ENCODE data around the gene ATP5F1D. TPM values are rescaled to one million over a fixed set of nuclear protein-coding genes. Genes with fewer than 3 reads are reported as not detected.

The ATP5F1D gene
- total and polyA plus RNA-seq, 2 of the 13 experiments (the other 11 are each of a cell fraction or from before 2014, with no cell fraction given) = 39.4 to 78.7 TPM

- TF ChIP-seq, protein P1, sequence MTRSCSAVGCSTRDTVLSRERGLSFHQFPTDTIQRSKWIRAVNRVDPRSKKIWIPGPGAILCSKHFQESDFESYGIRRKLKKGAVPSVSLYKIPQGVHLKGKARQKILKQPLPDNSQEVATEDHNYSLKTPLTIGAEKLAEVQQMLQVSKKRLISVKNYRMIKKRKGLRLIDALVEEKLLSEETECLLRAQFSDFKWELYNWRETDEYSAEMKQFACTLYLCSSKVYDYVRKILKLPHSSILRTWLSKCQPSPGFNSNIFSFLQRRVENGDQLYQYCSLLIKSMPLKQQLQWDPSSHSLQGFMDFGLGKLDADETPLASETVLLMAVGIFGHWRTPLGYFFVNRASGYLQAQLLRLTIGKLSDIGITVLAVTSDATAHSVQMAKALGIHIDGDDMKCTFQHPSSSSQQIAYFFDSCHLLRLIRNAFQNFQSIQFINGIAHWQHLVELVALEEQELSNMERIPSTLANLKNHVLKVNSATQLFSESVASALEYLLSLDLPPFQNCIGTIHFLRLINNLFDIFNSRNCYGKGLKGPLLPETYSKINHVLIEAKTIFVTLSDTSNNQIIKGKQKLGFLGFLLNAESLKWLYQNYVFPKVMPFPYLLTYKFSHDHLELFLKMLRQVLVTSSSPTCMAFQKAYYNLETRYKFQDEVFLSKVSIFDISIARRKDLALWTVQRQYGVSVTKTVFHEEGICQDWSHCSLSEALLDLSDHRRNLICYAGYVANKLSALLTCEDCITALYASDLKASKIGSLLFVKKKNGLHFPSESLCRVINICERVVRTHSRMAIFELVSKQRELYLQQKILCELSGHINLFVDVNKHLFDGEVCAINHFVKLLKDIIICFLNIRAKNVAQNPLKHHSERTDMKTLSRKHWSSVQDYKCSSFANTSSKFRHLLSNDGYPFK (CRISPR knock-in tag; IDR thresholded peaks at IDR 0.05; ENCODE audit: borderline replicate concordance) = peak; percentile 70; the same call in 1 of the 2 replicates
- peak; percentile 27; the same call in 1 of the 2 replicates for TF ChIP-seq BRD4 (CRISPR knock-in tag; IDR thresholded peaks at IDR 0.05)
- peak; percentile 88 for TF ChIP-seq ZKSCAN1 (IDR thresholded peaks at IDR 0.05; ENCODE audit: low read length)
- no peak for TF ChIP-seq SP1 (IDR thresholded peaks at IDR 0.05)
- TF ChIP-seq SP1 (CRISPR knock-in tag; IDR thresholded peaks at IDR 0.05) = peak; percentile 79
- TF ChIP-seq NAIF1 (CRISPR knock-in tag; IDR thresholded peaks at IDR 0.05; ENCODE audit: borderline replicate concordance) = peak; percentile 71; the same call in 1 of the 2 replicates
- TF ChIP-seq ZNF761 (CRISPR knock-in tag; conservative IDR thresholded peaks at IDR 0.05) = peak; percentile 30; the same call in 1 of the 2 replicates
- TF ChIP-seq AKAP8 (CRISPR knock-in tag; IDR thresholded peaks at IDR 0.05) = peak; percentile 93
- TF ChIP-seq FOSL1 (CRISPR knock-in tag; IDR thresholded peaks at IDR 0.05; ENCODE audit: borderline replicate concordance) = no peak
- TF ChIP-seq ZNF567 (CRISPR knock-in tag; IDR thresholded peaks at IDR 0.05; ENCODE audit: borderline replicate concordance) = no peak
- TF ChIP-seq ZNF589 (CRISPR knock-in tag; conservative IDR thresholded peaks at IDR 0.05) = no peak
- no peak for TF ChIP-seq FOXO4 (CRISPR knock-in tag; conservative IDR thresholded peaks at IDR 0.05)
- TF ChIP-seq MAFG (CRISPR knock-in tag; IDR thresholded peaks at IDR 0.05) = no peak
- TF ChIP-seq EP300 (IDR thresholded peaks at IDR 0.05; ENCODE audit: low read depth in 2 of 2, low read length in 2 of 2) = peak in 1 of 2 experiments; percentile 81; a peak in 2 of 4 replicates
- TF ChIP-seq EP300 (CRISPR knock-in tag; IDR thresholded peaks at IDR 0.05; ENCODE audit: borderline replicate concordance) = peak; percentile 80
- TF ChIP-seq SNAPC4 (CRISPR knock-in tag; IDR thresholded peaks at IDR 0.05) = peak; percentile 71; the same call in 1 of the 2 replicates
- TF ChIP-seq ZNF674 (CRISPR knock-in tag; IDR thresholded peaks at IDR 0.05; ENCODE audit: low read depth) = peak; percentile 60; the same call in 1 of the 2 replicates
- peak; percentile 89 for TF ChIP-seq RBFOX2 (IDR thresholded peaks at IDR 0.05; ENCODE audit: low read depth, low read length)
- TF ChIP-seq ZNF180 (CRISPR knock-in tag; IDR thresholded peaks at IDR 0.05; ENCODE audit: borderline replicate concordance, low read depth) = no peak
- TF ChIP-seq ZNF563 (CRISPR knock-in tag; IDR thresholded peaks at IDR 0.05) = peak; percentile 56; the same call in 1 of the 2 replicates
- TF ChIP-seq SIN3B (IDR thresholded peaks at IDR 0.05; ENCODE audit: low read length) = no peak
These were observed 3.3 kb downstream of the ATP5F1D start (continued) for GRCh38 chr19:1244693-1245451.

All from HepG2 (cell line).